H1 (cell line): ENCODE measurements around the gene ELP5. TPM values are rescaled to one million over a fixed set of nuclear protein-coding genes. Genes with fewer than 3 reads are reported as not detected.
A peak's percentile ranks its signal among the peaks of the same experiment; 100 is the strongest.

Source experiments
- ATF3 ChIP-seq: IDR thresholded peaks from 2 replicates; pipeline ENCODE4 v1.6.1; 2011; ENCODE audit warnings: low read depth, mild to moderate bottlenecking, low read length; ENCODE audit not compliant: insufficient read depth
- BCL11A ChIP-seq, 2 experiments: IDR thresholded peaks; one replicate each; pipeline ENCODE4 v1.6.1; 2011; ENCODE audit warnings: low read depth in 2 of 2, low read length in 2 of 2, mild to moderate bottlenecking in 2 of 2
- CBX8 ChIP-seq: fragments of 300-800, 300-1000 bp; sonication (generic); IDR thresholded peaks from 2 replicates; pipeline ENCODE4 v1.7.1; 2016; ENCODE audit warnings: low read depth, low read length, borderline replicate concordance
- CEBPB ChIP-seq: IDR thresholded peaks from 2 replicates; pipeline ENCODE4 v1.6.1; 2012; ENCODE audit warnings: low read depth, low read length
- CHD7 ChIP-seq: fragments of 300-600 bp; sonication (generic); IDR thresholded peaks from 2 replicates; pipeline ENCODE4 v1.7.1; 2012; ENCODE audit warnings: low read length, moderate library complexity, mild to moderate bottlenecking, inconsistent platforms; ENCODE audit not compliant: insufficient replicate concordance
- KDM5A ChIP-seq: fragments of 200-600 bp; IDR thresholded peaks from 2 replicates; pipeline ENCODE4 v1.7.1; 2012; ENCODE audit warnings: mild to moderate bottlenecking, low read length, inconsistent platforms, mixed read lengths
- MAX ChIP-seq: IDR thresholded peaks from 2 replicates; pipeline ENCODE4 v1.6.1; 2012; ENCODE audit warnings: inconsistent platforms
- SP1 ChIP-seq: IDR thresholded peaks from 2 replicates; pipeline ENCODE4 v1.6.1; 2011; ENCODE audit warnings: low read depth, low read length
- TBP ChIP-seq: IDR thresholded peaks from 2 replicates; pipeline ENCODE4 v1.6.1; 2011; ENCODE audit warnings: low read depth, low read length, improper control_type of control experiment
- YY1 ChIP-seq: IDR thresholded peaks from 2 replicates; pipeline ENCODE4 v1.6.1; 2011; ENCODE audit warnings: low read depth, mild to moderate bottlenecking, low read length
- polyA plus RNA-seq, 7 experiments: library from polyadenylated mRNA; depleted of rRNA in 3 of 7; stranded (reverse) in 5 of 7; unstranded in 2 of 7; fragments of >200 nt in 5 of 7; fragments of 200-250 nt in 2 of 7; gene quantifications; 1 replicate in 5 of 7; 2 replicates in 1 of 7; 4 replicates in 1 of 7; pipeline versions ENCODE4 v1.2.1 to v1.2.3, GENCODE V29; 2011 to 2013; ENCODE audit warnings: missing spikeins in 2 of 7, mixed read lengths in 2 of 7
- total RNA-seq: library from RNA; stranded (reverse); fragmentation: NEBNext Ultra II Directional; extraction: Animal tissue kit (Norgen Biotek cat#: 25700); gene quantifications from 2 replicates; pipeline ENCODE4 v1.2.1, GENCODE V29; 2021

The ELP5 gene
- total and polyA plus RNA-seq, 2 of the 8 experiments (the other 6 are each of a cell fraction or from before 2014, with no cell fraction given) = 75.4 to 107 TPM

GRCh38 chr17:7219812-7220592, 32.0 kb upstream of the ELP5 start, which contains the start of the genes ACADVL and DLG4 (continued):
- TF ChIP-seq CHD7 (no peak), CEBPB (no peak), MAX (no peak), KDM5A (no peak), TBP (peak; percentile 76), CBX8 (no peak), SP1 (0 out of 2 replicates have a peak, but pooled peaks have one; percentile 49), YY1 (no peak), BCL11A (IDR thresholded peaks at IDR 0.05; ENCODE audit: low read depth in 2 of 2, low read length in 2 of 2) (no peak), ATF3 (no peak)
